ENCODE measurements around the gene SNTG2.

The SNTG2 gene

GRCh38 chr2:1136067-1136466 is 185.4 kb downstream of the SNTG2 start:
- no peak overlapping the region for H3K27ac ChIP-seq (ENCODE audit: low read length)
- H3K9ac ChIP-seq (ENCODE audit: low read length) = no peak overlapping the region
- H3K4me1 ChIP-seq (ENCODE audit: control insufficient read depth, low read depth, low read length) = no peaks in the 10 kb centered on the region

GRCh38 chr2:1136846-1137245 is 186.2 kb downstream of the SNTG2 start:
- no peaks in the 10 kb centered on the region for H3K27me3 ChIP-seq (ENCODE audit: control insufficient read depth, insufficient read depth, low read length)

More at GRCh38 chr2:1136067-1136466, 185.4 kb downstream of the SNTG2 start:
- H3K4me3 ChIP-seq (ENCODE audit: low read length) = no peak overlapping the region
- no peaks in the 10 kb centered on the region for H3K9me3 ChIP-seq (ENCODE audit: control insufficient read depth, low read depth, low read length)
- no peaks in the 10 kb centered on the region for H3K27me3 ChIP-seq (ENCODE audit: control insufficient read depth, insufficient read depth, low read length)
- H3K36me3 ChIP-seq (ENCODE audit: control insufficient read depth, low read depth, low read length) = no peaks in the 10 kb centered on the region

GRCh38 chr2:1137264-1137663 is 186.6 kb downstream of the SNTG2 start:
- Histone ChIP-seq H3K4me1 (ENCODE audit: control insufficient read depth, low read depth, low read length) (no peaks in the 10 kb centered on the region), H3K27ac (ENCODE audit: low read length) (no peak overlapping the region), H3K27me3 (ENCODE audit: control insufficient read depth, insufficient read depth, low read length) (no peaks in the 10 kb centered on the region), H3K9ac (ENCODE audit: low read length) (no peak overlapping the region), H3K4me3 (ENCODE audit: low read length) (no peak overlapping the region), H3K9me3 (ENCODE audit: control insufficient read depth, low read depth, low read length) (no peaks in the 10 kb centered on the region), H3K36me3 (ENCODE audit: control insufficient read depth, low read depth, low read length) (no peaks in the 10 kb centered on the region)

More at GRCh38 chr2:1136846-1137245, 186.2 kb downstream of the SNTG2 start:
- Histone ChIP-seq H3K4me1 (ENCODE audit: control insufficient read depth, low read depth, low read length) (no peaks in the 10 kb centered on the region), H3K36me3 (ENCODE audit: control insufficient read depth, low read depth, low read length) (no peaks in the 10 kb centered on the region), H3K27ac (ENCODE audit: low read length) (no peak overlapping the region), H3K9ac (ENCODE audit: low read length) (no peak overlapping the region), H3K4me3 (ENCODE audit: low read length) (no peak overlapping the region), H3K9me3 (ENCODE audit: control insufficient read depth, low read depth, low read length) (no peaks in the 10 kb centered on the region)

- no peak overlapping the region for H3K4me3 ChIP-seq (ENCODE audit: low read length)
- no peaks in the 10 kb centered on the region for H3K36me3 ChIP-seq (ENCODE audit: control insufficient read depth, low read depth, low read length)
- H3K9ac ChIP-seq (ENCODE audit: low read length) = no peak overlapping the region
- H3K27me3 ChIP-seq (ENCODE audit: control insufficient read depth, insufficient read depth, low read length) = no peaks in the 10 kb centered on the region
- H3K4me1 ChIP-seq (ENCODE audit: control insufficient read depth, low read depth, low read length) = no peaks in the 10 kb centered on the region
- no peak overlapping the region for H3K27ac ChIP-seq (ENCODE audit: low read length)
- H3K9me3 ChIP-seq (ENCODE audit: control insufficient read depth, low read depth, low read length) = no peaks in the 10 kb centered on the region
Measured at GRCh38 chr2:1137913-1138391, 187.3 kb downstream of the SNTG2 start.

- Histone ChIP-seq H3K27me3 (ENCODE audit: control insufficient read depth, insufficient read depth, low read length) (no peaks in the 10 kb centered on the region), H3K4me1 (ENCODE audit: control insufficient read depth, low read depth, low read length) (no peaks in the 10 kb centered on the region), H3K4me3 (ENCODE audit: low read length) (no peak overlapping the region), H3K36me3 (ENCODE audit: control insufficient read depth, low read depth, low read length) (peaks cover 9% of the 10 kb centered on the region), H3K9ac (ENCODE audit: low read length) (no peak overlapping the region), H3K9me3 (ENCODE audit: control insufficient read depth, low read depth, low read length) (no peaks in the 10 kb centered on the region), H3K27ac (ENCODE audit: low read length) (no peak overlapping the region)
Measured at GRCh38 chr2:1140389-1141003, 189.8 kb downstream of the SNTG2 start.

GRCh38 chr2:1141079-1141478 is 190.4 kb downstream of the SNTG2 start:
- no peaks in the 10 kb centered on the region for H3K27me3 ChIP-seq (ENCODE audit: control insufficient read depth, insufficient read depth, low read length)
- H3K9me3 ChIP-seq (ENCODE audit: control insufficient read depth, low read depth, low read length) = no peaks in the 10 kb centered on the region
- H3K4me1 ChIP-seq (ENCODE audit: control insufficient read depth, low read depth, low read length) = no peaks in the 10 kb centered on the region
- no peak overlapping the region for H3K9ac ChIP-seq (ENCODE audit: low read length)
- no peak overlapping the region for H3K27ac ChIP-seq (ENCODE audit: low read length)
- peaks cover 9% of the 10 kb centered on the region for H3K36me3 ChIP-seq (ENCODE audit: control insufficient read depth, low read depth, low read length)
- H3K4me3 ChIP-seq (ENCODE audit: low read length) = no peak overlapping the region

- Histone ChIP-seq H3K9me3 (ENCODE audit: control insufficient read depth, low read depth, low read length) (no peaks in the 10 kb centered on the region), H3K27ac (ENCODE audit: low read length) (no peak overlapping the region), H3K27me3 (ENCODE audit: control insufficient read depth, insufficient read depth, low read length) (no peaks in the 10 kb centered on the region), H3K4me3 (ENCODE audit: low read length) (no peak overlapping the region), H3K9ac (ENCODE audit: low read length) (no peak overlapping the region), H3K36me3 (ENCODE audit: control insufficient read depth, low read depth, low read length) (peaks cover 9% of the 10 kb centered on the region), H3K4me1 (ENCODE audit: control insufficient read depth, low read depth, low read length) (no peaks in the 10 kb centered on the region)
Measured at GRCh38 chr2:1143129-1143528, 192.5 kb downstream of the SNTG2 start.

- no peak overlapping the region for H3K9ac ChIP-seq (ENCODE audit: low read length)
- H3K27ac ChIP-seq (ENCODE audit: low read length) = no peak overlapping the region
- no peaks in the 10 kb centered on the region for H3K4me1 ChIP-seq (ENCODE audit: control insufficient read depth, low read depth, low read length)
- no peak overlapping the region for H3K4me3 ChIP-seq (ENCODE audit: low read length)
- no peaks in the 10 kb centered on the region for H3K27me3 ChIP-seq (ENCODE audit: control insufficient read depth, insufficient read depth, low read length)
- peaks cover 9% of the 10 kb centered on the region for H3K36me3 ChIP-seq (ENCODE audit: control insufficient read depth, low read depth, low read length)
- H3K9me3 ChIP-seq (ENCODE audit: control insufficient read depth, low read depth, low read length) = no peaks in the 10 kb centered on the region
Measured at GRCh38 chr2:1147873-1148612, 197.4 kb downstream of the SNTG2 start.

GRCh38 chr2:1150724-1151511 is 200.3 kb downstream of the SNTG2 start:
- Histone ChIP-seq H3K27ac (ENCODE audit: low read length) (no peak overlapping the region), H3K4me1 (ENCODE audit: control insufficient read depth, low read depth, low read length) (no peaks in the 10 kb centered on the region), H3K4me3 (ENCODE audit: low read length) (no peak overlapping the region), H3K36me3 (ENCODE audit: control insufficient read depth, low read depth, low read length) (no peaks in the 10 kb centered on the region), H3K9ac (ENCODE audit: low read length) (no peak overlapping the region), H3K27me3 (ENCODE audit: control insufficient read depth, insufficient read depth, low read length) (no peaks in the 10 kb centered on the region), H3K9me3 (ENCODE audit: control insufficient read depth, low read depth, low read length) (no peaks in the 10 kb centered on the region)

GRCh38 chr2:1152375-1152774 is 201.7 kb downstream of the SNTG2 start:
- no peaks in the 10 kb centered on the region for H3K9me3 ChIP-seq (ENCODE audit: control insufficient read depth, low read depth, low read length)
- H3K4me3 ChIP-seq (ENCODE audit: low read length) = no peak overlapping the region
- no peaks in the 10 kb centered on the region for H3K27me3 ChIP-seq (ENCODE audit: control insufficient read depth, insufficient read depth, low read length)
- no peaks in the 10 kb centered on the region for H3K4me1 ChIP-seq (ENCODE audit: control insufficient read depth, low read depth, low read length)
- no peaks in the 10 kb centered on the region for H3K36me3 ChIP-seq (ENCODE audit: control insufficient read depth, low read depth, low read length)
- H3K9ac ChIP-seq (ENCODE audit: low read length) = no peak overlapping the region
- no peak overlapping the region for H3K27ac ChIP-seq (ENCODE audit: low read length)

GRCh38 chr2:1153920-1154319 is 203.3 kb downstream of the SNTG2 start:
- Histone ChIP-seq H3K27me3 (ENCODE audit: control insufficient read depth, insufficient read depth, low read length) (no peaks in the 10 kb centered on the region), H3K36me3 (ENCODE audit: control insufficient read depth, low read depth, low read length) (no peaks in the 10 kb centered on the region), H3K4me1 (ENCODE audit: control insufficient read depth, low read depth, low read length) (no peaks in the 10 kb centered on the region), H3K9ac (ENCODE audit: low read length) (no peak overlapping the region), H3K27ac (ENCODE audit: low read length) (no peak overlapping the region), H3K9me3 (ENCODE audit: control insufficient read depth, low read depth, low read length) (no peaks in the 10 kb centered on the region), H3K4me3 (ENCODE audit: low read length) (no peak overlapping the region)
